HG02610 (cell line): ENCODE measurements around the gene RELN.

ENCODE experiments used
- ATAC-seq: cut with Tn5 transposase; IDR thresholded peaks from one replicate; pipeline ENCODE4 v1.9.1; 2021; ENCODE audit warnings: mild to moderate bottlenecking, moderate library complexity; ENCODE audit not compliant: unreplicated experiment

The RELN gene

DNA sequence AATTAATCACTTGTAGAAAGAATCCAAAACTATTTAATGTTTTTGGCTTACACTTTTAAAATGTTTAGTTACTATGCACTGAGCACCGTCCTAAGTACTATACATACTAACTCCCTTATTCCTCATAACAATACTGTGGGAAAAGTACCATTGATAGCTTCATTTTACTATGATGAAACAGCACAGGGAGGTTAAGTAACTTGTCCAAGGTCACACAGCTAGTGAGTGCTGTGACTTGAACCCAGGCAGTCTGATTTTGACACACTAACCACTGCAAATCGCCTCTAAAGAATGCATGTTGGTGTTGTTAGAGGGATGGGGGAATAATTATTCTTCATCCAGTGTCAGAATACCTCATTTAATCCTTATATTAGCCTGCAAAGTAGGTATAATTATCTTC is 1.9 kb upstream of the RELN start:
- no peak for ATAC-seq

DNA sequence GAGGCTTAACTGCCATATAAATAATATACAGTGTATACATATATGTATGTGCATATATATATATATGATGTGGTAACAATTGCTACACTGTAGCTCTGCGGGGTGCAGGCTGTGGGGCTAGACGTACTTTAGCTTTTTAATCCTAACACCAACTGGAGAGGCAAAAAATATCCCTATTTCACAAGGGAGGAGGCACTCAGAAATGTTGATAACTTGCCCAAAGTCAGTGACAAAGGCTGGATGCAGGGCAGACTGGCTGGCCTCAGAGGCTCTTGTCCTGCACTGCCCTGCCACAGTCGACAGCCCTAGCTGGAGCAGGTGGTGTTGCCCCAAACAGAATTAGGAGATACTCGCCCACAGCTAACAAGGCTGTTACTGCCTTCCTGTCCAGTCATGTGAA is 1.5 kb upstream of the RELN start:
- ATAC-seq: no peak

DNA sequence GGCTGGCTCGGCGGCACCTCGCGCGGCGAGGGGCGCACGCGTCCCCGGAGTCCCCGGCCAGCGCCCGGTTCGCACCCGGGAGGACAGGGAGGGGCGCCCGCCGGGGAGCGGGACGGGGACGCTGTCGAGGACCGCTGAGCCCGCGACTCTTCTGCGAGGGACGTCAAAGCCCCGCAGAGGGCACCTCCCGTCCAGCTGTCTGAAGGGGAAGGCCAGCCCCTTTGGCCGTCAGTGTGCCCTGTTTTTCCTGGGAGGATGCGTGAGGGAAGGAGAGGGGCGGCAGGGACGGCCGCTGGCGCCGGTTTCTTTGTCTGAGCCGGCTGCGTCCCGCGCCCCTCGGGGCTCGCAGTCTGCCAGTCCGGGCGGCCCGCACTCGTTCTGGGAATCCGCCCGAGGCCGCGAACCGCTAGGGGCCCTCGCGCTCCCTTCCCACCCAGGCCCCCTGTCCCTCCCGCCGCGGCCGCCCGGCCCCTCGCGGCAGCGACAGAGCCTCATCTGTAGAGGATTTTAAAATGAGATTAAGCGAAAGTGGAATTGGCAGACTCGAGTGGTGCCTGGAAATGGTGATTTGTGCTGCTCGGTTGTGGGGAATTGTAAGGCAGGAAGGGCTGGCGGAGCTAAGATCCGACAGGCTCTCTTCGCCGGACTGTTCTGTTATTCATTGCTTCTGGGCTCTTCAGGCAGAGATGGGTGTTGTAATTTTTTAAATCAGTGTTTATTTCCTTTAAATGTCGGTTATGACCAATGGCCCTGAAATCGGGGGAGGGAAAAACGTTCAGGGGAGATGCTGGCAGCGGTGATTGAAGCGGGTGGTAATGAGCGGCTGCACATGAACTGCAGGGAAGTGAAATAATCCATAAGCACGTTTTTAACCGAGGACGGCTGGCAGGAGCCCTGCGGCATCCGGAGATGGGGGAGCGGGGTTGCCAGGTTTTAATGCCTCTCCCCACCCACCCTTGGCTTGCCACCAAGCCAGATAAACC is 618 bp upstream of the RELN start:
- ATAC-seq: no peak

DNA sequence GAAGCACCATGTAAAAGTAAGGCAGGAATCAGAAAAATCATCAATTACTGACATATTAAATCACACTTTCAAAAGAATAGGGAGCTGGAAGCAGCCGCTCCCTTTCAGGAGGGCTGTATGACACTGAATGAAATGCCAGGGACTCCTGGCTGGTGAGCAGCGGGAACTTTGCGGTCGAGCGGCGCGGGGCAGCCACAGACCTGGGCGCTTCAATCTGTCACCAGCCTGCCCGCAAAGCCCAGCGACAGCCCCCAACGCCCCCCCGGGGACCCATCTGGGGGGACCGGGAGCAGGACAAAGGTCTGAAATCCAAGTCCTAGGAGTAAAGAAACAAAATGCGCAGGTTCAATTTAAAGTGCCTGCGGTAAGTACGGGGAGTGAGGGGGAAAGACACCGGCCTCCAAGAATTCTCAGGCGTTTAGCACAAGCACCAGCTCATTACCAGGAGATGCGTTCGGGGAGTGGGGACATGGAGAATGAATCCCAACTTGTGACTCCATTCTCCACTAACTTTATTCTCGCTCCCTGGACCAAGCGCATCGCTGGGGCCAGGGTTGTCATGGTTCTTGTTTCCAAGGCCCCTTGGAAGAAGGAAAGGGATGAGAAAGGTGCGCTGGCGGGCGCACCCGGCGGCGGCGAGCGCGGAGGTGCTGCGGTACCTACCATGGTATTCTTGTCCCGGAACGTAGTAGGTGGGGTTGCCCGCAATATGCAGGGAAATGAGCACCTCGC is 824 bp downstream of the RELN start:
- no peak for ATAC-seq

DNA sequence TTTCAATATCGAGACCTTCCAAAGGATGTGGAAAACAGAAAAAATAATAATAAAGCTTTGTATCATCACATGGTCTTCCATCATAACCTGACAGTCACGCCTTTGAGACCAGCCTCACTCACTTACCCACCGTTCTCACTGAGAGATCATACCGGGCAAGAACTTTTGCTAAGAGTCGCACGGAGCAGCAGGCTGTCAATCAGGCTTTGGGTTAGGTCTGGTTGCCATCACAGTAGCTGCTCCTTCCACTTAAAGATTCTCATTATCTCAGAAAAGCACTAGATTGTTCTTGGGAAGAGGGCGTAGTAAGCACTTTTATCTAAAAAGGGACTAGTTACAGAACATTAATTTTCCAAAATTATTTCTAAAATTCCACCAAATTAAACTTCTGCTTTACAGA is 2.0 kb downstream of the RELN start:
- no peak for ATAC-seq

DNA sequence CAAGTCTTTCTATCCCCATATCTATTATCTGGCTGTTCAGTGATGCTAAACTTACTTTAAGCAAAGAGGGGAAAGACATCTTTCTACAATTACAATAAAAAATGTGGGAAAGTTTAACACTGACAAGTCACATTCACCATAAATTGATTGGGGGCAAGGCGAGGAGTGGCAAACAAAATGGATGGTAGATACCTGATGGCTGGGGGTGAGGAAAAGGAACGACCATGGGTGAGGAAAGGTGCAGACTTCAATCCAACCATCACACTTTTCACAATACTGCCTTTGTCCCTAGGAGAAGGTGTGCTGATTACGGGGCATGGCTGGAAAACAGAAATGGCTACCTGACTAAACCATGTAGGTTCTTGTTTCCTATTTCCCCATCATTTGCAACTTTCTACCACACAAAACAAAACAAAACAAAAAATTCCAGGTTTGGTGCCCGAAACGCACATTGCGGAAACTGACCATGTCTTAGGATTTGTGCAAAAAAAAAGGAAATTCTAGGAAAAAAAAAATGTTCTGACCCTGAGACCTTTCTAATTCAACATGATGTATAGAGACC is 3.8 kb downstream of the RELN start:
- ATAC-seq: no peak

DNA sequence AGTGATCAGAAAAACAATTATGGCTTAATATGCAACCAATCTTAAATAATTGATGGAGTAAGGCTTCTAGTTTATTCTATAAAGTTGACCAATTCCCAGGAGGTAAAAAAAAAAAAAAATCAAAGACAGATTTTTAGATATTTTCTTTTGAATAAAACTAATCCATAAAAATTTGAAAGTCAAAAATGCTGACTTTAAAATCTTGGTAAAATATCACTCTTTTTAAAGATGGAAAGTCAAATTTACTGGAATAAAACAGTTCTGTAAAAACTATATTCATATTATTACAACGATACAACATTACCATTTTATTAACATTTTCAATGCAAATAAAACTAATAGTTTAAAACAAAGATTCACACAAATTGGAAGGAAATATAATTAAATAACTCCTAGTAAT is 5.4 kb downstream of the RELN start:
- no peak for ATAC-seq

DNA sequence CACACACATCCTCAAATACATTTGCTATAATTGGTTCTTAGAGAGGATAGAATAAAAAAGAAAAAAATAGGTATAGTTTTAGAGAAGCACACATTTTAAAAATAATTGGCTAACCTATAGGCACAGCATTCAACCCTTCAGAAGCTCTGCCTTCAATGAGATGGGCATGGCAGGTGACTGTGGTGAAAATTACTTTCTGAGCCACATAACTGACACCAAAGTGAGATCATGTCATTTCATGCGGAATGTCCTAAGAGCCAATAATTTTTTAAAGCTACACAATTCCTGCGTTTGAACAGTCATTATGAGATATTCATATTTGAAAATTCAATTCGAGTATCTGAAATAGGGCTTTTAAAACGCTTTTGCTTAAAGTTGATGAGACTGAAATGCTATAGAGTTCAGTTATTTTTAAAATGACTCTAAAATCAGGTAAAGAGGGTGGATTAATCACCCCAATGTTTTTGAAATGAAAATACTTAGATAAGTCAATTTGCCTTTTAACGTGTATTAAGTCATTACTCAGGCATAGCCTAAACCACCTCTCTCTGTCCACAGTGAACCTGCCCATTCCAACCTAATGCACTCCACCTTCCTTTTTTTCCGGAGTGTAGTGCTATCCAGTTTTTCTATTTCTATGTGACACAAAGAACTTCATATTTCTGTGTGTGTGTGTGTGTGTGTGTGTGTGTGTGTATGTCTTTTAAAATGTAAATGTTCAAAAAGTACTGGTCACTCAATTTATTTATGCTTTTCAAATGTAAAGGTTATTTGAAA is 6.1 kb downstream of the RELN start:
- ATAC-seq: no peak

DNA sequence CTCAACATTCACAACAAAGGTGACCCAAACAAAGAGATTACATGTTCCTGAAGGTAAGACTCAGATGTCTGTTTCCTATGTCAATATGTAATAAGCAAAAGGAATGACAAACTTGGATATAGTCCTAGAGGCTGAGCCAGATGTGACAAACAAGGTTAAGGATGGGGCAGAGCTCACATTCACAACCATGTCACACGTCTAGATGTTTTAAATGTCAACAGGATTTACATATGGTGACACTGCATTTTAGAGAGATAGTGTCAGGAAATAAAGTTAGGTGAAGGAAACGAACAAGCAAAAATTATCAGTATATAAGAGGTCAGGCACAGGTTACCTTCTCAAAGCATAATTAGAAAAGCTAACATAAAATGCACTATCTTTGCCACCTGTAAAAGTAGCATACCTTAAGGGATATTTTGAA is 8.4 kb downstream of the RELN start:
- ATAC-seq: no peak

DNA sequence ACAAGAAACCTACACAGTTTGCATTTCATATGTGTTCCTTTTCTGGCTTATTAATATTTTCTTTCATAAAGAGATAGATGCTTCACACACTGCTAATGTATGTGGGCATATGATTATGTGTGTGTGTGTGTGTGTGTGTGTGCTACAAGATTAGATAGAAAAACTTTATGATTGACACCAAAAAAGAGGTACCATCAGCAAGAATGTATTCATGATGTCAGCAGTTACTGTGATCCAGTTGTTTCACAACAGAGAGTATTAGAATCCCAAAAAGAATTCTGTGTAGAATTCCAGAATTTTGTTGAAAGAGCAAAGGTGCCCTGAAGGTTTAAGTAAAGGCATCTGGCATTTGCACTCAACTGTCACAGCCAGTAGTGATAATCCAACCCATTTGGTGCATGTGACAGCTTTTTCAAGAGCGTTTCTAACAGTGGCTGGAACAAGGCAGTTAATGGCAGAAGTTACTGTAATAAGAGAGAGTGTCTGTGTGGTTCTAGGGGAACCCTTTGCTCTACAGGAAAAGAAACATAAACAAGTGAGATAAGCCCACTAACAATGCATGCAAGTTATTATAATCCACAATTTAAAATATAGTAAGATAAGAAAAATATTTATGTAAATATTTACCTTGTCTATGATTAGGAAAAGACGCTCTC is 16.6 kb downstream of the RELN start:
- ATAC-seq: no peak

DNA sequence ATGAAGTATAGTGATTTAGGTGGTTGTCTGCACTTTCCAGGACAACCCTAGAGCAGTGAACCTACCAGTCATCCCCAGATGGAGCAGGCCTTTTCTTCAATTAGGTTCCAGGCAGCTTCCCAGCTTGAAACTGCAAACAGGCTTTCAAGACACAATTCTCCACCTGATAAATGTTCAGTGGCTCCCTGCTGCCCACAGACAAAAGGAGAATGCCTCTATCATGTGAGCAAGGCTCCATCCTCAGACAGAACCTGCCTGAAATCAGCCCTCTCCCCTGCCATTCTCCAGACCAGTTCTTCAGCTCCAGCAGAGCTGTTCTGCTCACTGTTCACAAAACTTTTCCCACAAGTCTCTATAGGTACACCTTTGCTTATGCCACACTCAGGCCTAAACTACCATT is 22.1 kb downstream of the RELN start:
- no peak for ATAC-seq

DNA sequence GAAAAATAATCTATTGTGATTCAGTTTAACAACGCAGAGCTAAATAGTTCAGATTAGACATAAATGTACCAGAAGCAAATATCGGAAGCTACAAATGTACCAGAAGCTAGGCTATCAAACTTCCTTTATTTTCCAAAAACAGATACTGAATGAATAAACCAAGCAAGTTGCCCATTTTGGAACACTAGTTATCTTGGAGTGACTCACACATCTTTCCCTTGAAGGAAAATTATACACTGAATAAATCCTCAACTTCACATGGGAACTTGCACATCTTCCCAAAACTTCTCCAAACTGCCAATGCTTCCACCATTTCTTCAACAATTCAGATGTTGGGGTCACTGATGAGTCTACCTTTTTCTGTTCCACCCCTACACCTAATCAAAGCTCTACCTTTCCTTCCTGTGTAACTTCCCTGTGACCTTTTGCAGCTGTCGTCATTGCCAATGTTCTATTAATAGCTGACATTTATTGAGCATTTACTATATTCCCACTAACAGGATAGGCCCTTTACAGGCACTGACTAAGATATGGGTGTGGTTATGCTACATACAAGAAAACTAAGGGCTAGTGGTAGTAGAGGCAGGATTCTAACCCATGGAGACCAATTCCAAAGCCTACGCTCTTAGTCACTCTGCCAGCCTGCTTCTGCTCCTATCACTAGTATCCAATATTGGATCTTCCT is 22.7 kb downstream of the RELN start:
- no peak for ATAC-seq

DNA sequence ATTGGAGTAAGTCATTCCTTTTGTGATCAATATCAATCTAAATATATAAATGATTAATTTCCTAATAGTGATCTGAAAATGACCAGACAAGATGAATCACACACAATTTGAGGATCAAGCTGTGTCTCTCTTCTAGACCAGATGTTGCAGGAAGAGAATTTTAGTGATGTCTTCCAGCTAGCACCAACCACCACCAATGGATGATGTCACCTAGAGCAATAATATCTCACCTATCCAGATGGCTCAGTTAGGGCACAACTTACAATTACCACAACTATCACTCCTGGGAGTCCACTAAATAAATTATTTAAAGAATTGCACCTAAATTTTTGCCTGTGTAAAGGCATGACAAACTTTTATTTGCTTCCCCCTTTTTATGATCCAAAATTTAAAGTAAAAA is 25.2 kb downstream of the RELN start:
- no peak for ATAC-seq

DNA sequence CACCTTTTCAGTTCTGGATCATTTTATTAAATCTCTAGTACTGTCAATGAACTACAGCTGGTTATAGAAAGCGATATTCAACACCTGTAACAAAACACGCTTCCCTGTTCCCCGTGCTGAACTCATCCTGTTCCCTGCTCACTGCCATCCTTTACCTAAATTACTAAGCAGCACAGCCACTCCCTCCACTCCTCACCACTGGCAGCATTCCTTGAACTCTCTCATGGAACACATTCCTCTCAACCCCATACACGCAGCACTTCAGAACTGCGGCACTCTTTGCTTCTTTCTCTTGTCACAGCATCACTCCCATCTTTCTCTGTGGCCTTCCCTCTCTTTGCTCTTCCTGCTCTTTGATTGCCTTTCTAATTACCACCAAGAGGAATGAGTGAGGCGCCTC is 27.4 kb downstream of the RELN start:
- no peak for ATAC-seq

DNA sequence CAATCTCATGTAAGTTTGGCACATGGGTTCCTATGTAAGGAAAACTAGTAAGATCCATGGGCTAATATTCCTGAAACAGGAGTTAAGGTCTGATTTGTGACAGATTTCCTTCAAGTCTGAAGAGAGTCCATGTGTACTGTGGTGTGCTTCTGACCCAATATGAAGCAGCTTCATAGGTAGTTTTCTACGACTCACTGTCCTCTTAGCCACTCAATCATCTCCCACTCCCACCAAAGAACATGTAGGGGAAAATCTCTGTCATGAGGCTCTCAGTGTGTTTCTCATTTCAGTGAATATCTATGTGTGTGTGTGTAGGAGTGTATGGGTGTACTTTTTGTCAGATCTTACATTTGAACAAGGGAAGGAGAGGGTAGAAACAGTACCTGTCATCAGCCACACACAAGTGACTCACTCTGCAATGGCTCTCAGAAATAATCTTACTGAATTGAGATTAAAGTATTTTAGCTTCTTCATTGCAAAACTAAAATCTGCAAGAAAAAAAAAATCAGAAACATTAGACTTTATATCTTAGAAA is 31.1 kb downstream of the RELN start:
- ATAC-seq: no peak

DNA sequence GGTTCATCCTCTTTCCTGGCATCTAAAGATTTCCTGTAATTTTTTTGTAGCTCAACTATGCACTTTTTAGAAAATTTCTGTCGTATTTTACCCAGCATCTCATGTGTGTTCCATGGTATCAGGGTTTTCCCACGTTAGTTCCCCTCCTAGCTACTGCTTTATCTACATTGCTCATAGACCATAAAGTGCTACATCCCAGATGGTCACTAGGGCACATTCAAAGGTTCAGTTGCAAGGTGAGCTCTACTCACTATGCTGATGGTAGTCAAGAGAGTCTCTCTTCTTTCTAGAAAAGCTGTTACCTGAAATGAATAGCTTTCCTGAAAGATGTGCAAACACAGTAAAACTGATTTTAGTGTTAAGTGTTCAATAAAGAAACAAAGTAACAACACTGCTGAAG is 33.5 kb downstream of the RELN start:
- ATAC-seq: no peak

DNA sequence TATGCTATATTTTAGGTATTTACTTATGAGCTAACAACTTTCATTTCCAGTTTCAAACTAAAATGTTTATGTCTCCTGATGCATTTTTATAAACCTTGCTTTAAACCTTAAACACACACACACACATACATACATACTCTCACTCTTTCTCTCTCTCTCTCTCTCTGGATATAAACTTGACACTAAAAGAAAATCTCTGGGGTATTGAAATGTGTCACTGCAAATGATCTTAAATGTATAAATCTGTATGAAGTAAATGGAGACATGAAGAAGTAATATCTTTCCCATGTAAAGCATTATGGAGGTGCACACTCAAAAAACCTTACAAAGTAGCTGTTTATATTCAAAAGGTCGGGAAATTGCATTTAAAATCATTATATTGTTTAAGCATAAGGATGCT is 37.0 kb downstream of the RELN start:
- no peak for ATAC-seq

DNA sequence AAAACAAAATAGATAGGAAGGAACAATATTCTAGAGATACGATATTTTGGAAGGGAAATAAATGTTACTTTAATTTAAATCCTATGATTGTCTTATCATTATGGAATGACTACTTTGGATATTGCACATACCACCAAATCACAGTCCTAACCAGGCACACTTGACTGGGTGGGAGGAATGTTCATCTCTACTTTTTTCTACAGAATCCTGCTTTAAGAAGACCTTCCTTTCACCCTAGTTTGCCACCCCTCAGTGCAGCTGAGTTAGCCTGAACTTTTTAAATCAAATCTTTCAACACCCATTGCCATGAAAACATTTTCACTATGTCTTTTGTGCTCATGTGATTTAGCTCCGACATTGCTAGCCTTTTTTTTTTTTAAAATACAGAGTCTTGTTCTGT is 38.1 kb downstream of the RELN start:
- no peak for ATAC-seq

DNA sequence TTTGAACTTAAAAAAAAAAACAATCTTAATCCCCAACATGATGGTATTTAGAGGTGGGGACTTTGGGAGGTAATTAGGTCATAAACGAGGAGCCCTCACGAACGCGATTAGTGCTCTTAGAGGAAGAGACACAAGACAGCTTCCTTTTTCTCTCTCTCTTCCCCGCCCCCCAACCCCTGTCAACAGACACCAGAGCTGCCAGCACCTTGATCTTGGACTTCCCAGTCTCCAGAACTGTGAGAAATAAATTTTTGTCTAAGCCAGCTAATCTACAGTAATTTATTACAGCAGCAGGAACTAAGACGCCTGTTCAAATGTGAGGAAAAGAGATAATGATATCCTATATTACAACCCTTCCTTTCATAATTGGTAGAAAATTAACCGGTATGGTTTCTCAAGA is 40.1 kb downstream of the RELN start:
- ATAC-seq: no peak
